G401.6 (cell line): ENCODE results near the gene IL36RN.

ENCODE experiments used
- FAIRE-seq: peaks from 2 replicates; lab custom pipeline; 2012; peaks lifted over from hg19 to GRCh38; lab: Jason Lieb, UNC

IL36RN gene

DNA sequence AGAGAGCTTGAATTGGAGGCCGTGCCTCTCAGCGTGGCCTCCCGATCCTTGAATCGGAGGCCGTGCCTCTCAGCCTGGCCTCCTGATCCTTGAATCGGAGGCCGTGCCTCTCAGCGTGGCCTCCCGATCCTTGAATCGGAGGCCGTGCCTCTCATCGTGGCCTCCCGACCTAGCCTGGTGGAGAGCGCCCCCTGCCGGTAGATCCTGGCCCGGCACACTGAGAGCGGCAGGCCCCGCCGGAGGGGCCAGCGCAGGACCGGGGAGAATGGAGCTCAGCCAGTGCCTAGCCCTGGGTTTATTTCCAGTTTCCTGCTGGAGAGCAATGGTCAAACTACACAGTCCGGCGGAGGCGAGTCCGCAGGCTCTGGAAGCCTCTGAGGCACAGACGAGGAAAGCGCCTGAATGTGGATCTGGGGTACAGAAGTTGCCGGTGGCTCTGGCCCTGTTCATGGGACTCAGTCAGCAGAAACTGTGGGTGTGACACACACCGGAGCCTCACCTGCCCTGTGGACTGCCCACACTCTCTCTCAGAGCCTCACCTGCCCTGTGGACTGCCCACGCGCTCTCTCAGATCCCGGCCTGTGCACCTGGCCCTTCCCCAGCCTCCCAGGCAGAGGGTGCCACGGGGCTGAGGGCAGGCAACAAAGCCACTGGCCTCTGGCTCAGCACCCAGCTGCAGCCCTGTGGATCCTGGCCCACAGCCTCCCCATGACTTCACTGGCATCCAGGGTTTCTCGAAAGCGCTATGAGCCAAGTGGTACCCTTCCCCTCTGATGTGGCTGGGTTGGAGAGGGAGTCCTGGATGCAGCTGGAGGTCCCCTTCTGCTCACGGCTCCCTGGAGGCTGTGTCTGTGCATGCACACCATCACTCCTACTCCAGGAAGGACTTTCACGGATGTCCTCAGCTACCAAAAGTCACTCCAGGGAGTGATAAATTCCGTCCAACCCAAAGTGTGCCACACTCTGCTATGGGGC, 7.8 kb upstream of the IL36RN start:
- FAIRE-seq, result no peak

GRCh38 chr2:113052396-113052917, 6.5 kb upstream of the IL36RN start, which contains the start of gene IL36B:
Gene IL36B, minus strand, starts transcription at chr2:113052867.
- no peak for FAIRE-seq

DNA sequence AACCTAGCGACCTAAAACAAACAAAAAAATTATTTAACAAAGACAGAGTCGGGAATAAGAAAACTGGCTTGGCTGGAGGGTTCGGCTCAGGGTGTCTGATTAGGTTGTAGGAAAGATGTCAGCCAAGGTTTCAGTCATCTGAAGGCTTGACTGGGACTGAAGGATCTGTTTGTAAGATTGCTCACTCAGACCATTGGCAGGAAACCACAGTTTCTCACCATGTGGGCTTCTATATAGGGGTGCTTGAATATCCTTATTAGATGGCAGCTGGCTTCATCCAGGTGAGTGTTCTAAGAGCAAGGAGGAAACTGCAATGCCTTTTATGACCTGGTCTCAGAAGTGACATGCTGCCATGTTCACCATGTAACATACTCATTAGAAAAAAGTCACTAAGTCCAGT, 5.3 kb upstream of the IL36RN start:
- no peak for FAIRE-seq

DNA sequence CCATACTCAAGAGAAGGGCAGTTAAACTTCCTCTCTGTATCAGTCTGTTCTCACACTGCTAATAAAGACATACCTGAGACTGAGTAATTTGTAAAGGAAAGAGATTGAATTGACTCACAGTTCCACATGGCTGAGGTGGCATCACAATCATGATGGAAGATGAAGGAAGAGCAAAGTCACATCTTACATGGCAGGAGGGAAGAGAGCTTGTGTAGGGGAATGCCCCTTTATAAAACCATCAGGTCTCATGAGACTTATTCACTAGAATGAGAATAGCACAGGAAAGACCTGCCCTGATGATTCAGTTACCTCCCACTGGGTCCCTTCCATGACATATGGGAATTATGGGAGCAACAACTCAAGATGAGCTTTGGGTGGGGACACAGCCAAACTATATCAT, 4.9 kb upstream of the IL36RN start:
- FAIRE-seq, result no peak

DNA sequence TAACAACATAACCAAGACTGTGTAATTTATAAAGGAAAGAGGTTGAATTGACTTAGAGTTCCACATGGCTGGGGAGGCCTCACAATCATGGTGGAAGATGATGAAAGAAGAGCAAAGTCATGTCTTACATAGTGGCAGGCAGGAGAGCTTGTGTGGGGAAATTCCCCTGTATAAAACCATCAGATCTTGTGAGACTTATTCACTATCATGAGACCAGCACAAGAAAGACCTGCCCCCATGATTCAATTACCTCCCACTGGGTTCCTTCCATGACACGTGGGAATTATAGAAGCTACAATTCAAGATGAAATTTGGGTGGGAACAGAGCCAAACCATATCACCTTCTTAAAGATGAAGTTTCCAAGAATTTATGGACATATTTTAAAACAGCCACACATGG, 2.5 kb upstream of the IL36RN start:
- no peak for FAIRE-seq

- FAIRE-seq, result no peak
Measured at GRCh38 chr2:113057117-113057516, 1.9 kb upstream of the IL36RN start.

- no peak for FAIRE-seq
Measured at GRCh38 chr2:113058411-113058994, 495 bp upstream of the IL36RN start.

DNA sequence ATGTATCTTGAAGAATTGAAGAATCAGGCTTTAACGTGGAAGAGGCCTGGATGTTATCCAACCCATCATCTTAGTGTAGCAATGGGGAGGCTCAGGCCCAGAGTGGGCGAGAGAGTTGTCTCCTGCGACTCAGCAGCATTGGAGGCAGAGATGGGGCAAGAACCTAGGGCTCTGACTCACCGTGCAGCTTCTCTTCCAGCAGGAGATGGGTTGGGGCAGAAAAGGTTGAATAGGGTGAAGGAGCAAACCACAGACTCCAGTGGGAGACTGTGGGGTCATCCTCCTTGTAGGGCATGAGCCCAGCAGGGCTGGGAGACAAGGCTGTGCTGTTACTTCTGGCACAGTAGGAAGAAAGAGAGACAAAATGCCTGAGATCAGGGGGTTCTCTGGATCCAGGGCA, 1.4 kb downstream of the IL36RN start:
- no peak for FAIRE-seq

GRCh38 chr2:113060796-113061195, 1.8 kb downstream of the IL36RN start:
- FAIRE-seq, result no peak

DNA sequence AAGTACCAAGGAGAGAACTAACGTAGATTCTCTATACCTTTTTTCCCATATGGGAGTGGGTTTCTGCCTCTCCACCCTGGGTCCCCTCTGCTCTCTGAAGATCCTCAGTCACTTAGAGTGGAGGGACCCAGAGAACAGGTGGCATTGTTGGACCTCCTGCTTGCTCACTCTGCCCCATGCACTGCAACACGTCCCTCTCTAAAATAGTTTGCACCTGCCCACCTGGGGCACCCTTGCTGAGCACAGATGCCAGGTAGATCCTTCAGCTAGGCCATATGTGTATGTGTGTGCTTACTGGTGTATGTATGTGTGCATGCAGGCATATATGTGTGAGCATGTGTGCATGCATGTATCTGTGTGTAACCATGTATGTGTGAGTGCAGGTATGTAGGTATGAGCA, 2.2 kb downstream of the IL36RN start:
- no peak for FAIRE-seq

GRCh38 chr2:113061896-113062770, 3.1 kb downstream of the IL36RN start:
- no peak for FAIRE-seq

- no peak for FAIRE-seq
Measured at GRCh38 chr2:113064281-113064680, 5.3 kb downstream of the IL36RN start.

DNA sequence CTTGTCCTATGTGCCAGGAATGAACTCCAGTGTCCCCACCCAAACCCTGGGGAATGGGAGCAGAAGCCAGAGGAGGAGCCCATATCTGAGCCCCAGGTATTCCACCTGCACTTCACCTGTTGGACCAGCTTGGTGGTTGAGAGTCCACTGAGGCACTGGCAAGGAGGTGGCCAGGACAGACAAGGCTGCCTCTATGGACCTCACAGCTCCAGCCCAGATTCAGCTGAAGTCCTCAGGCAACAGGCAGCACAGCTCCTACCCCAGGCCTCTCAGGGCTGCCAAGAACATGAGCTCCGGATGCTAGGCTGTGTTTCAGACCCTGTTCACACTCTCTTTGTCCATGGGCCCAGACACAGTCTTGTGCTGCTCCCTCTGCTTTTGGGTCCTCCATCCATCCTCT, 5.9 kb downstream of the IL36RN start:
- FAIRE-seq, result no peak

DNA sequence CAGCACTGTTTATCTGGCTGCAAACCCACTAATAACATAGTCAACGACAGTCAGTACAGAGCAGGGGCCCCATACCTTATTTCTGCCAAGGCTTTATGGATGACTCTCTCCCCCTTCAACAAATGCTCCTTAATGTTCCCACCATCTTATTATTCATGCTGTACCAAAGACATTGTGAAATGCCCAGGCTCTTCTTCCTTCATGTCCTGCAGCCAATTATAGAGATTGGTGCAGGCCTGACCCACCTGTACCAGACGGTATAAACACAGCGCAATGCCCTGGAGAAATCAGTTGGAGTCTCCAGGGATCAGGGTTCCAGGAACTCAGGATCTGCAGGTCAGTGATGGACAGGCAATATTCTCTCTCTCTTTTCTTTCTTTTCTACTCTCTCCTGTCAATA, 8.7 kb downstream of the IL36RN start, which contains the start of gene IL1F10:
TSS of gene IL1F10 (plus strand) at position 290 of the 400 bp plus-strand sequence. CDS start 4,769 bp downstream, outside the sequence.
- no peak for FAIRE-seq

- no peak for FAIRE-seq
Measured at GRCh38 chr2:113068249-113068648, 9.3 kb downstream of the IL36RN start.

DNA sequence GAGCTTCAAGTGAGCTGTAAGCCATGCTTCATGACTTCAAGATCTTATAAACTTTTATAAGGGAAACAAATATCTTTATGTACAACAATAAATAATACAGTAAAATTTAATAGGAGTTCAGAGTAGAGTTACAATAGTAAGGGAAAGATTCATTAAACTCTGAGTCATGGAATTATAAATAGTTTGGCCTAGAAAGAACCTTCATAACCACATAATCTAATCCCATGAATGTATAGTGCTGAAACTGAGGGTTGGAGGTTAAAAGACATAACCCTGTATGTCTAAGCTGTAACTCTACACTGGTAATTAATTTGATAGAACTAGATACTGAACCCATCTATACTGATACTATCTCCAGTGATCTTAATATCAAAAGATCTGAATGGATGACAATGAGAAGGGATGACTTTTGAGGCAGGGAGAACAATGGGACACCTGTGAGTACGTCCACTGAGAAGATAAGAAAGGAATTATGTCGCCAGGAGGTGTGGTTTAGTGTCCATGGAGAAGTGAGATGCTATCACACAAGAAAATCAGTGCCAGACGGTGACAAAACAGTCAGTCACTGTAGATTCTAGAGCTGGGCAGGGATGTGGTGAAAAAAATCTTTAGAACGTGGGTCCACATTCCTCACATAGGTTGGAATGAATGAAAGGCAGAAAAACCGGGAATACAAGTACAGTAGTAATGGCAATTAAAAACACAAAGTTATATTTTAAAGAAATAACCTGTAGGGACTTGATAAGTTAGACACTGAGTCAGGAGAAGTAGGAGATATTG, 9.9 kb downstream of the IL36RN start:
- FAIRE-seq, result no peak

- FAIRE-seq, result no peak
Measured at GRCh38 chr2:113069676-113070605, 10.9 kb downstream of the IL36RN start.

DNA sequence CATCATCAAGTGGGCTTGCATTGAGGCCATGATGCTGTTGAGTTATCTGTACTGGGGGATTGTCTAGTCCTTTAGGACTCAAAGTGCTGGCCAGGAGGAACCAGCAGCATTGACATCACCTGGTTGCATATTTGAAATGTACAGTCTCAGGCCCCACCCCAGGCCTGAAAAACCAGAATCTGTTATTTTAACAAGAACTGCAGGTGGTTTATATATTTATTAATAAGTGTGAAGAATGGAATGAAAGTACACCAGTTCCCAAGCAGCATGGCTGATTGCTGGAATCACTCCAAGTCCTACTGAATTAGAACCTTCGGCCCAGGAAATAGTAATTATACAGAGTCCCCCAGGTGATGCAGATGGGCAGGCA, 11.6 kb downstream of the IL36RN start:
- no peak for FAIRE-seq

DNA sequence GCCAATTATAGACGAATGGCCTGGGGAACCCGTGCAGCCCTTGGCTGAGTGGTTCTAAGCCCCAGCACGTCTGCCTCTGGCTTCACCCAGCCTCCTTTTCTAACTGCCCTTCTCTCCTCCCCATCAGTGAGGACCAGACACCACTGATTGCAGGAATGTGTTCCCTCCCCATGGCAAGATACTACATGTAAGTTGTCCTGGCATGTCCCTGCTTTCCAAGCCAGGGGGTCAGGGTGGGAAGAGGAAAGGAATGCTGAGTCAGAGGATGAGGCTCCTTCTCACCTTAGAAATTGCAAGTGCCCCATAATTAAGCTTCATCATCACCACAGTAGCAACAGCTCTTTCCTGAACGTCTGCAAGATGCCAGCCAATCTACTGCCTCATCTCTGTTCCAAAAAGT, 13.6 kb downstream of the IL36RN start:
- no peak for FAIRE-seq

- FAIRE-seq, result no peak
Measured at GRCh38 chr2:113073325-113073834, 14.4 kb downstream of the IL36RN start.
